ENCODE measurements around the gene TCF3.
"Not testable (repeated sequence)": the region's sequence is repeated elsewhere in the genome, so short reads cannot be mapped to it uniquely, and the experiment has no call there.

TCF3 gene

DNA sequence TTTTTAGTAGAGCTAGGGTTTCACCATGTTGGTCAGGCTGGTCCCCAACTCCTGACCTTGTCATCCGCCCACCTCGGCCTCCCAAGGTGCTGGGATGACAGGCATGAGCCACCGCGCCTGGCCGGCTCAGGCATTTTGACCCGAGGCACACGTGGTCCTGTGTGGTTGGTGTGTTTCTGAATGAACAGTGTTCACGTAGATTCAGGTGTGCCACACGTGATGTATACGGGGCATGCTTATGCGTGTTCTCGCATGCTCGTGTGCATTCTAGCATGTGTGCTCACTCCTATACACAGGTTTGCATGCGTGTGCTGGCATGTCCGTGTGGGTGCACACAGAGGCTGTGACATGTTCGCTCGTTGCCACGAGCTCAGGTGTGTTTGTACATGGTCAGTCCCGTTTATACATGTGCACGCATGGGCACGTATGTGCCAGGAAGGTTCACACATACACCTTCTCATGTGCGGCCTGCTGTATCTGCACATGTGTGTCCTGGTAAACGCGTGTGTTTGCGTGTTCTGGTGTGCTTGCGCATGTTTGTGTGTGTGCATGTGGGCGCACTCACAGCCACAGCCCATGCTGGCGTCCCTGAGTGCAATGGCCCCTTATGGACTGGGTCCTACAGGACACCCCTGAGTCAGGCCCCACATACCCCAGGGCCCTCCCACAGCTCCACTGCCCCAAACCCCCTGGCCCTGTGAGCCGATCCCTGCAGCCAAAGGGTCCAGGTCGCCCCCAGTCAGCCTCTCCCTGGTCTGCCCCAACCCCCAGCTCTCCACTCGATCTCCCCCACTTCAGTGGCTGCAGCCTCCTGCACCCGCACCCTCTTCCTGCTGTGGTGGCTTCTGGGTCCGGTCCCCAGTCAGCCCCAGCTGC is 20.6 kb upstream of the TCF3 start:
- DNase-seq = no peak

DNA sequence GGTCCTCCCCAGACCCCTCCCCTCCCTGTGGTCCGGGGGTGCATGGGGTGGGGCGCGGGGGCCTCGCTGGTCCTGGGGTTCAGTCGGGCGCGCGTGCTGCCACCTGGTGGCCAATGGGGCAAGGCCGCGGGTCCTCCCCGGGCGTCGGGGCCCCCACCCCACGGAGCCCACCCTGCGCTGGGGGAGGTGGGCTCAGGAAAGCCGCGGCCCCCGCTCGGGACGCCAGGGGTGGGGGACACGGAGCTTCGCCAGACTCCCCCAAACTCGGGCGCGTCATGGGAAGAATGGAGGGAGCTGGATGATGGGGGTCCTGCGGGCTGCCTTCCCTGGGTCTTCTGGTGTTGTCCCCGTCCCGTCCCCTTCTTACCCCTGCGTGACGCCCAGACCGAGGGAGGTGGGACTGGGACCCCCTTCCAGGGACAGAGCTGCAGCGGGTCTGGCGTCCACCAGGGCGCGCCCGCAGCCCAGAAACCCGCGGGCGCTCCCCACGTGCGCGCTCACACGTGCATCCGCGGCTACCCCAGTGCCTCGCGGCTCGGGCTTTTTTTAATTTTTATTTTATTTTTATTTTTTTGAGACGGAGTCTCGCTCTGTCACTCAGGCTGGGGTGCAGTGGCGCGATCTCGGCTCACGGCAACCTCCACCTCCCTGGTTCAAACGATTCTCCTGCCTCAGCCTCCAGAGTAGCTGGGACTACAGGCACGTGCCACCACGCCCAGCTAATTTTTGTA is 19.8 kb upstream of the TCF3 start:
- DNase-seq = peak; percentile 59

DNA sequence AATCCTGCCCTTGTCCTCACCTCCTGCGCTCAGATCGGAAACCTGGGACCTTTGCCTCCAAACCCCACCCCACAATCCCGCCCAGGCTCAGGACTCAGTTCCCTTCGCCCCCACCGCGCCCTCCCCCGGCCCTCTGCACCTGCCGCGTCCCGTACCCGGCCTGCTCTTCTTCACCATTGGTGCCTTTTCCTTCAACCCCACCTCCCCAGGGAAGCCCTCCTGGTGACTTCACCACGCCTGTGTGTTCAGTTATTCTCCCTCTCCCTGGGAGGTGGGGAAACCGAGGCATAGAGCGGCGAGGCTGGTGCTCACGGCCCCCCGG is 19.3 kb upstream of the TCF3 start:
- no peak for DNase-seq

GRCh38 chr19:1670747-1671146 is 18.3 kb upstream of the TCF3 start:
- DNase-seq = not testable (repeated sequence)

DNA sequence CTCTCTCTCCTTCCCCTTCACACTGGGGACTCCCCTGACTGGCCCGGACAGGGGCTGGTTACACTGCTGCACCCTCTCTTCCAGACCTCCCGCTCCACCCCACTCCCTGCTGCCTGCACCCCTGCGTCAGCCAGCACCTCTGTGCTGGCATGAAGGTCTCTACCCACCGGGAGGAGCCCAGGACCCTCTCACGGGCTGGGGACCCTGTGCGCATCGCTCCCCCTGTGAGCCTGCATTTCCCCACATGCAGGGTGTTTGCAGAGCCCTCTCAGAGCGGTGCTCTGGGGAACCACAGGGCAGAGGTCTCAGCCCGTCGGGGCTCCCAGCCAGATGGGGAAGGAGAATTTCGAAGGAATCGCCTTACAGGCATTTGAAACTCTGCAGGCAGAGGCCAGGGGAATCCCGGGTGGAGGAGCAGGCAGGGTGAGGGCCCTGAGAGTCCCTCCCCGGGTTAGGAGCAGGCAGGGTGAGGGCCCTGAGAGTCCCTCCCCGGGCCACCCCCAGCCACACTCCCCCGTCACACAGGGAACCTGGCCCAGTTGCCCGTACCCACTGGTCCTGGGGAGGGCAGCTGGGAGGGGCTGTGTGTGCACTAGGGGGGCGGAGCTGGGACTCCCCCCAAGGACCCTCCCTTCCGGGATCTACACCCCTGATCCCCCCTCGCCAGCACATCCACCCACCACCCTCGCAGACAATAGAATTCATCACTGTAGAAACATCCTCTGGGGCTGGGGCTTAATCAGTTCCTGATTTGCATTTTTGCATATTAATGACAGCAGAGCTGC is 16.3 kb upstream of the TCF3 start:
- no peak for DNase-seq

DNA sequence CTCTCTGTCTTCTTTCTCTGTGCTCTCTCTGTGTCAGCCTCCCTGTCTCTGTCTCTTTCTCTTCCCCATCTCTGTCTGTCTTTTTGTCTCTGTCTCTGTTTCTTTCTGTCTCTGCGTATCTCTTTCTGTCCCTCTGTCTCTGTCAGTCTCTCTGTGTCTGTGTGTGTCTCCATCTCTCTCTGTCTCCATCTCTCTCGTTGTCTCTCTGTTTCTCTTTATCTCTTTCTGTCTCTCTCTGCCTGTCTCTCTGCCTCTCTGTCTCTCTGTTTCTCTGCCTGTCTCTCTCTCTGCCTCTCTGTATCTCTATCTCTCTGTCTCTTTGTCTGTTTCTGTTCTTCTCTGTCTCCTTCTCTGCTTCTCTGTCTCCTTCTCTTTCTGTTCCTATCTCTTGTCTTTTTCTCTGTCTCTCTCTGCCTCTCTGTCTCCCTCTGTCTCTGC is 15.7 kb upstream of the TCF3 start:
- no peak for DNase-seq

- no peak for DNase-seq
These were observed 13.2 kb upstream of the TCF3 start for GRCh38 chr19:1665565-1666047.

DNA sequence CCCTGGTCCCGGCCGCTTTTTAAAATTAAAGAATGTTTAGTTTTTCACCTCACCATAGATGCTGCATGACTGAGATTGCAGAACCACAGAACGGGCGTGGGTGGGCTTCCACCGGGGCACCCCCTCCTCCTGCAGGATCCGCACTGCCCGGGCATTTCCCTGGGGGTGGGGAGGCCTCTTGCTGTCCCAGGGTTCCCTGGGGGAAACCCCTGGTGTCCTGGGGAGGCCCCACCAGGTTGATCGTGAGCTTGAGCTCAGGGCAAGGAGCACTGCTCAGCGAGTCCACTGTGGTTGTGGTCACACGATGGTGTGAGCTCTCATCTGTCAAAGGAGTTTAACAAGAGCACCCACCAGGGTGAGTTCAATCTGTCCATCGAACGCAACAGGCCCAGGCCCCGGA is 11.4 kb upstream of the TCF3 start:
- DNase-seq = no peak

DNA sequence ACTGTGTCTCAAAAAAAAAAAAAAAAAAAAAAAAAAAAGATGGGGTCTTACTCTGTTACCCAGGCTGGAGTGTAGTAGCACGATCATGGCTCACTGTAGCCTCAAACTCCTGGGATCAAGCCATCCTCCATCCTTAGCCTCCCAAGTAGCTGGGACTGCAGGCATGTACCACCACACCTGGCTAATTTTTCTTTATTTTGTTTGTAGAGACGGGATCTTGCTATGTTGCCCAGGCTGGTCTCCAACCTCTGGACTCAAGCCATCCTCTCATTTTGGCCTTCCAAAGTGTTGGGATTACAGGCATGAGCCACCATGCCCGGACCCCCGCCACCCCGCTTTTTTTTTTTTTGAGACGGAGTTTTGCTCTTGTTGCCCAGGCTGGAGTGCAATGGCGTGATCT is 10.8 kb upstream of the TCF3 start:
- DNase-seq = not testable (repeated sequence)

DNA sequence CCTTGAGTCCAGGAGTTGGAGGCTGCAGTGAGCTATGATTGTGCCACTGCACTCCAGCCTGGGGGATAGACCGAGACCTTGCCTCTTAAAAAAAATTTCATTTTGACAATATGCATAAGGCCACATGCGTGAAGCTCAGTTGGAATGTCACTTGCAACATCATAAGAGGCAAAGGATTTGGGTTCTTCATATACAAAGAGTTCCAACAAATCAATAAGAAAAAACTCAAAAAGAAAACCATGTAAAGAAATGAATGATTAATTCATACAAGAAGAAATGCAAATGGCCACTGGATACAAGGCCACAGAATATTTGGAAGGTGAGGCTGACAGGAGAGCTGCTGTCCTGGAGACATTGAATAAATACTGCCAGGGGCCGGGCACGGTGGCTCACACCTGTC is 9.6 kb upstream of the TCF3 start:
- DNase-seq = no peak

DNA sequence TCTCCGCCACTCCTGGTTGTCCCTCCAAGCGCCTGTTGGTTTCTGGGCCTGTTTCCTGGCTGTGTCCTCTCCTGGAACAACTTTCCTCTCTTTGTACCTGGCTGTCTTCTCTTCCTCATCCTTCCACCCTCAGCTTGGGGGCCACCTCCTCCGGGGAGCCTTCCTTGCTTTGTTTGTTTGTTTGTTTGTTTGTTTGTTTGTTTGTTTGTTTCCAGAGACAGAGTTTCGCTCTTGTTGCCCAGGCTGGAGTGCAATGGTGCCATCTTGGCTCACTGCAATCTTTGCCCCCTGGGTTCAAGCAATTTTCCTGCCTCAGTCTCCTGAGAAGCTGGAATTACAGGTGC is 6.6 kb upstream of the TCF3 start:
- DNase-seq = no peak

DNA sequence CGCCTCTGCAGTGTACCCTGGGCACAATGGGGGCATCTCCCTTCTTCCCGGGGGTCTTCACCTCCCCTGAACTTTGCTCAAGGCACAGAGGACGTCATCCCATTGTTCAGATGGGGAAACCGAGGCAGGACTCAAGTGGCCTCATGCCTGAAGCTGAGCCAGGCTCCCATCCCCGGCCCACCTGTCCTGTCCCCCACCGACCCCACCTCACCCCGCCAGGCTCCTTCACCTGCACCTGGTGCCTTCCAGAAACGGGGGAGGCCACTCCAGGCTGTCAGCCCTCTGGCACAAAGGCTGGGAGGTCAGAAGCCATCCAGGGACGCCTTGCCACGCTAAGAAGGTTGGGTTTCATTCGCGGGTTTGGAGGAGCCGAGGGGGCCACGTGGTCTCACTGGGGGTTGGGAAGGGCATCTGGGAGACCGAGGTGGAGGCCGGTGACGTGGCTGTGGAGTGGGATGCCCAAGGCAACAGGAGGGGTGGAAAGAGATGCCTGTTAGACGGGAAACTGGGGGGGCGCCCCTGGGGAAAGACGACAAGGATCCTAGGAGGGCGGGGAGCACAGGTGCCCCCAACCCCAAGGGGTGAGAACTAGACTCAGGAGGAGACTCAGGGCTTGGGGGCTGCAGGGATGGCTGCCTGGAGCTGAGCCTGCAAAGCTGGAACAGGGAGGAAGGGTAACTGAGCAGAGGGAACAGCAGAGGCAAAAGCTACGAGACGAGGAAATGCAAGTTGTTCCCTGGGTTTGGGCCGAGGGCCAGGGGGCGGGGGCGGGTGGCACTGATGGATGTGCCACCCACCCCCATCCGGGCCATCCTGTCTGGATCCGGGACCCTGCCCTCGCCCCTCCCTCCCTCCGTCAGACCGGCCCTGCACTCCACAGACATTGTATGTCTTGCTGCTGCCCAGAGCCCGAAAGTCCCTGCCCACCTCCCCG is 6.0 kb upstream of the TCF3 start:
- DNase-seq = no peak

GRCh38 chr19:1657746-1658145 is 5.3 kb upstream of the TCF3 start:
- no peak for DNase-seq

GRCh38 chr19:1656988-1657536 is 4.6 kb upstream of the TCF3 start:
- DNase-seq = no peak

- no peak for DNase-seq
These were observed 3.7 kb upstream of the TCF3 start for GRCh38 chr19:1655987-1656608.

DNA sequence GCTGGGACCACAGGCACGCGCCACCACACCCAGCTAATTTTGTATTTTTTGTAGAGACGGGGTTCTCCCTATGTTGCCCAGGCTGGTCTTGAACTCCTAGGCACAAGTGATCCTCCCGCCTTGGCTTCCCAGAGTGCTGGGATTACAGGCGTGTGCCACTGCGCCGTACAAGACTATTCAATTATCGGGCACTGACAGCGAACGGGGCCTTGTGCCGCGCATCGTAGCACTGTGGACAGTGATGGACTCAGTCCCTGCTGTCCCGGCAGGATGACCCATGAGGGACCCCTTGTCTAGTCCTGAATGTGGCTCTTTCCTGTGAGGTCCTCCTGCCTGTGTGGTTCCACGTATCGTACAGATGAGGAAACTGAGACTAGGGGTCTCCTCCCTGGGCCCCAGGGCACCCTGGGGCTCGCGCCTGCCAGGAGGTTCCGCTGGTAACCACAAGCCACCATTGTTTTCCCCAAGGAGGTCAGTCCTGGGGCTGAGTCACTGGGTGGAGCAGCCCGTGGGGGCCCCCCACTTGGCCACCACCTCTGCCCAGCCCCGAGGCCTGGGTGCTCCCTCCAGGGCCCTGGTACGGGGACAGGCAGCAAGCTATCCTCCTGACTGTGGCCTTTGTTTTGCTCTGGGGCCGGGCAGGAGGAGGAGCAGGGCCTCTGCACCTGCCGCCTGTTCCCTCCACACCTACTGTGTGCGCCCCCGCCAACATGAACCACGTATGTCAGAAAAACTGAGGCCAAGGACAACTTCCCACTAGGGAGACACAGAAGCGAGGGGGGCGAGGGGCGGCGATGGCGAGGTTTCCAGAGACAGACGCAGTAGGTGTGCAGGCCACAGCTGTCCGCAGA is 2.9 kb upstream of the TCF3 start:
- DNase-seq = no peak

- no peak for DNase-seq
These were observed 1.9 kb upstream of the TCF3 start for GRCh38 chr19:1654178-1654792.

- no peak for DNase-seq
These were observed 849 bp upstream of the TCF3 start for GRCh38 chr19:1653300-1653628.

- DNase-seq = peak; percentile 28
These were observed 685 bp downstream of the TCF3 start for GRCh38 chr19:1651568-1652291.

All from activated CD4-positive, alpha-beta T cell treated with anti-CD3 and anti-CD28 coated beads, Interleukin-10, Interleukin-2, amounts not matched to agents 100 ng/mL and 50 ng/mL, durations not matched to agents 16 hours and 8 hours (primary cell).